Measurements from ENCODE around the gene WDR27.
"Not testable (repeated sequence)": the region's sequence is repeated elsewhere in the genome, so short reads cannot be mapped to it uniquely, and the experiment has no call there.

The WDR27 gene

DNA sequence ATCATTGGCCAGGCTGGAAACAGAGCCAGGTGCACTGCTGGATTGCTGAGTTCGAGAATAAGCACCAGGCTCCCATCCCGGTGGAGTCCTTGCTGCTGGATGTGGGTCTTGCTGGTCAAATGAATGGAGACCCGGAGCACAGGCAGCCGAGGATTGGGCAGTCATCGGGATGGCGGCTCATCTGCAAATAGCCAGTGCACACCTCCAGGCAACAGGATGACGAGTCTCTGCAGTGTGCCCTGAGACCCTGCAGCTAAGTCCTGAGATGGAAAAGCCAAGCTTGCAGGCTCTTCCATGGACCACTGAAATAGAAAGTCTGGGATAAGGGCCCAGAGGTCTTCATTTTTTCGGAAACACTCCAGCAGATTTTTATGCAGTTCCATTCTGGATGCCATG lies 143.5 kb downstream of the WDR27 start:
- no peak for DNase-seq

GRCh38 chr6:169557887-169558286 lies 143.9 kb downstream of the WDR27 start:
- DNase-seq = no peak

- DNase-seq = peak; percentile 42
Measured at GRCh38 chr6:169556758-169557548, 144.9 kb downstream of the WDR27 start.

DNA sequence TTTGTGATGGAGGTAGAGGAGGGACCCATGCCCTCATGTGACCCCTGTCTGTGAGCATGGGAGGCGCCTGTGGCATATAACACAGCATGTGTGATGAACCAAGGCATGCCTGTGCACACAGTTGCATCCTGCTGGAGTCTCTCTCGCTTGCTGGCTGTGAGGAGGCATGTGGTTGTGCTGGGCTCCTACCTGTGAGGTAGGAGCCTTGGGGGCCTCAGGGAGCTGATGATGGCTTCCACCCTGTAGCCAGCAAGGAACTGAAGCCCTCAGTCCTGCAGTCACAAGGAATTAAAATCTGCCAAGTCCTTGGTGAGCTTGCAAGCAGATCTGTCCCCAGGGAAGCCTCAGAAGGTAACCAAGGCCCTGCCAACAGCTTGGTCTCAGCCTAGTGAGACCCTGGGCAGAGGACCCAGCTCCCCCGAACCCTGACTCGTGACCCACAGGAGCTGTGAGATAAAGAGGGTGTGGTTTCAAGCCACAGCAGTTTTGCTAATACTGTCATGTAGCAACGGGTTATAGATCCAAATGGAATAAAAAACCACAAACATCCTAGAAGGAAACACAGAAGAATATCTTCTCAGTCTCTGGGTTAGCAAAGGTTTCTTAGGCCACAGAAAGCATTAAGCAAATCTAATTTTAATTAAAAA lies 145.7 kb downstream of the WDR27 start:
- DNase-seq = no peak

DNA sequence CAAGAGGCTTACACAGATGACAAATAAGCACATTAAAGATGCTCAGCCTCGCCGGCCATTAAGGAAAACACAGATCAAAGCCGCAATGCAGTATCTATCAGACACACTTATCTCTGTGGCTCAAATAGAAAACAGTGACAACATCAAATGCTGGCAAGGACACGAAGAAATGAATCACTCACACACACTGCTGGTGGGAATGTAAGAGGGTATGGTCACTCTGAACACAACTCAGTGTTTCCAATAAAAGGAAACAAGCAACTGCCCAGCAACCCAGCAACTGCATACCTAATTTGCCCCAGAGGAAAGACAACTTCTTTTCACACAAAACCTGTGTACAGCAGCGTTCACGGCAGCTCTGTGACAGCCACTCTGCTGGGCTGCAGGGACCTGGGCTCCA lies 155.8 kb downstream of the WDR27 start:
- no peak for DNase-seq

DNA sequence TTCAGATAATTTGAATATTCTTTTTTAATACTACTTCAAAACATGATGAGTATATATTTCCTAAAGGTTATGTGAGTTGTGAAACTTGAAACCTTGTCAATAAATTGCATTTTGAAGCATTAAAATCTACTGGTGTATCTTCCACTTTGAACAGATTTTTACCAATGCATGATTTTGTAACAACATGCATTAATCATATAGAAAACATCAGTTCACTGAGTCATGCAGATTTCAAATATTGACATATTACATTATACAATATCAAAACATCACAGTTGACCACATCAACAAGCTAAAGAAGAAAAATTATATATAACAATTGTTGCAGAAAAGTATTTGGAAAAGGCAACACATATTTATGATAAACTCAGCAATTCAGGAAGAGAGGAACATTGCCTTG lies 158.1 kb downstream of the WDR27 start:
- no peak for DNase-seq

- DNase-seq = no peak
Measured at GRCh38 chr6:169542491-169542890, 159.3 kb downstream of the WDR27 start.

DNA sequence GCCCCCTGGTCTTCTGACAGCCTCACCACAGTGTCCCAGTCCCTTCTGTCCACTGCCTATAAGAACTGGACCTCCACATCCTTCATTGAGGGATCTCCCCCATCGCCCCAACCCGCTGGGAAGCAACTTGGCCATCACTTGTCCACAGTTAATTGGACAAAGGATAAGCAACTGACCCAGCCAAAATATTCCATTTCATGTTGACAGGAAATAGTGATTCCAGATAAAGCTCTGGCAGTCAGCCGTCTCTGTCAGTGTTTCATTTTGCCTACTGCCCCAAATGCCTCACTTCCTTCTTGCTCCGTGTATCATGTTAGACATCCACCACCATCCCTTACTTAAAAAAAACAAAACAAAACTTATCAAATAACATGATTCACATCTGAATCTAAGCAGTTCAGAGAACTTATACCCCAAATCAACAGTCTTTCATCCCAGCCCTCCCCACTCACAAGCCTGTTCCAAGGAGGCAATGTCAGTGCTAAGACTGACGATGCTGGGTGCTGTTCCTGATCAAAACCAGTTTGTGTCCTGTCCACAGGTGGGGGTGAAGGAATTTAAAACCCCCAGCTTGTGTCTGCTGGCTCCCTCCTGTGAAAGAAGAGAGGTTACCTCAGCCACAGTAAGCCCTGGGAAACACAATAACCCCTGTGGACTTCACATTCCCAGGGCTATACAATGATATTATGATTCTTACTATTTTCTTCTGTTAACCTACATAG lies 162.5 kb downstream of the WDR27 start:
- no peak for DNase-seq

DNA sequence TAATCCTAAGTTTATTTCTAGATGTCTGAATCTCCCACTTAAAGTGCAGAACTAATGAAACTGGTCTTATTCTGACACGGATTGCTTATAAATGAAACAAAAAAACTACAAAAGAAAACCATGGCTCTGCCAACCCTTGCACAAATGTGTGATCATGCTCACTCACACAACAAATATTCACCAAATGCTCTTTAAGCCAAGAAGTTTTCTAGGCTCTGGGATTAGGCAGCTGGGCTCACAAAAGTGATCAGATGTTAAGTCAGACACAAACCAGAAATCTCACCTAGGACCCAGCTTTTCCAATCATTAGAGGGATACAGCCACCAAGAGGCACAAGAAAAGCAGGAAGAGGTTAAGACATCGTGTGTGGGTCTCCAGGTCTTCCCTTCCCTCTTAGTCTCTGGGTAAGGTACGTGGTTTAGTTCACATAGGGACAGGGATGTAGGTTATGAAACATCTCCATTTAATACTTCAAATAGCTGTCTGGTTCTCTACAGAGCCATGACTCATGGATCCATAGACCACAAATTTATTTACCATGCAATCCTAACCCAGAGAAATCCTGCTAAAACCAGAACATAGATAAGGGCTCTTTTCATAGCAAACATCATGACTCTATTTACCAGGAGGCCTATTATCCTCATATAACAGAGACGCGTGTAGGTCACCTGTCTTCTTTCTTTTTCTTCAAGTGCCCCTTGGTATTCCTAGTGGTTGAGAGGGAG lies 165.2 kb downstream of the WDR27 start:
- no peak for DNase-seq

GRCh38 chr6:169534039-169534421 lies 167.8 kb downstream of the WDR27 start:
- no peak for DNase-seq

DNA sequence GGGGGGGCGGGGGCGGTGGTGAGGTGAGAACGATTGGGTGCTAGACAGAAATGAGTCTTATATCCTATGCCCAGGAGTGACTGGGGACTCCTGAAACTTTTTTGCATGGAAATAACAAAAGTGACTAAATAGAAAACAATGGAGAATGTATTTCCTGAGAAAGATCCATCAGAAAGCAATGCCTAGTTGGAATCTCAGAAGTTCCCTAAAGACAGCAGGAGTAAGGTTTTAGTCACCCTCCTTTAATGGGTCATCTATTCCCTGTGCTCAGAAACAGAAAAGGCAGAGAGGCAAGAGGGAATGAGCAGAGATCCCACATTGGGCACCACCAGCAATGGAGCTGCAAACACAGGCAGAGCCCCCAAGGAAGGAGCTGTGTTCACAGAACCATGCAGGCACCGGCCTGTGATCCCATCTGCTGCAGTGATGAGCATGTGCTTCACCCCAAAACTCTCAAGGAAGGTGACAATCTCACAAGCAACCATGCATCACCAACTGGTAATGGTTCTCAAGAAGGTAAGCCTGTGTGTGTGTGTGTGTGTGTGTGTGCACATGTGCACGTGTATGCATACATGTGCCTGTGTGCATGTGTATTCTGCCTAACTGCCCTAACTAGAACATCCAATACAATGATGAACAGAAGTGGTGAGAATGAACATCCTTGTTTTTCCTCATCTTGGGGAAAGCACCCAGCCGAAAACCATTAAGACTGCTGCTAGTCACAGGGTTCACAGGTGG lies 168.4 kb downstream of the WDR27 start:
- no peak for DNase-seq

GRCh38 chr6:169530752-169531123 lies 171.1 kb downstream of the WDR27 start:
- DNase-seq = no peak

GRCh38 chr6:169529931-169530751 lies 171.7 kb downstream of the WDR27 start:
- no peak for DNase-seq

DNA sequence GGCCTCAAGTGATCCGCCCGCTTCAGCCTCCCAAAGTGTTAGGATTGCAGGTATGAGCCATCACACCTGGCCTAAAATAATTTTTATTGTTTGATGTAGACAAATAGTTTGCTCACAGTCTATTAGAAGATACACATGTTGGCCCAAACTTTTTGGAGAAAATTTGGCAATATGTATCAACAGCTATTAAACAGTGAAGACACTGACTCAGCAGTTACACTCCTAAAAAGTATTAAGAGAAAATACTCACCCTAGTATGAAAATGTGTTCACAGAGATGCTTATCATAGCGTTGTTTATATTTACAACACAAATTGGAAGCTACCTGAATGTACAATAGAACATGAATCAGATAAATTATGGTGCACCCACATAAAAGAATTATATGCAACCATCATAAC lies 173.1 kb downstream of the WDR27 start:
- DNase-seq = no peak

GRCh38 chr6:169527306-169527705 lies 174.5 kb downstream of the WDR27 start:
- no peak for DNase-seq

DNA sequence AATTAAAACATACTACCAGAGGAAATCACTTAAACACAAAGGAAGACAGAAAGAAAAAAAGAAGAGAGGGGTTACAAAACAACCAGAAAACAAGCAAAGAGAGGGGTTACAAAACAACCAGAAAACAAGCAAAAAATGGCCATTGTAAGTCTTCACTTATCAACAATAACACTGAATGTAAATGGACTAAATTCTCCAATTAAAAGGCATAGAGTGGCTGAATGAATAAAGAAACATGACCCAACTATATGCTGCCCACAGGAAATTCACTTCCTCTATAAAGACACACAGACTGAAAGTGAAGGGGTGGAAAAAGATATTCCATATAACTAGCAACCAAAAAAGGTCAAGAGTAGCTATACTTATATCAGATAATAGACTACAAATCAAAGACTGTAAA lies 180.0 kb downstream of the WDR27 start:
- DNase-seq = no peak

GRCh38 chr6:169520104-169520503 lies 181.7 kb downstream of the WDR27 start:
- DNase-seq = no peak

GRCh38 chr6:169518451-169518850 lies 183.4 kb downstream of the WDR27 start:
- DNase-seq = no peak

GRCh38 chr6:169513478-169514193 lies 188.2 kb downstream of the WDR27 start:
- DNase-seq = no peak

GRCh38 chr6:169511785-169512184 lies 190.0 kb downstream of the WDR27 start:
- not testable (repeated sequence) for DNase-seq

DNA sequence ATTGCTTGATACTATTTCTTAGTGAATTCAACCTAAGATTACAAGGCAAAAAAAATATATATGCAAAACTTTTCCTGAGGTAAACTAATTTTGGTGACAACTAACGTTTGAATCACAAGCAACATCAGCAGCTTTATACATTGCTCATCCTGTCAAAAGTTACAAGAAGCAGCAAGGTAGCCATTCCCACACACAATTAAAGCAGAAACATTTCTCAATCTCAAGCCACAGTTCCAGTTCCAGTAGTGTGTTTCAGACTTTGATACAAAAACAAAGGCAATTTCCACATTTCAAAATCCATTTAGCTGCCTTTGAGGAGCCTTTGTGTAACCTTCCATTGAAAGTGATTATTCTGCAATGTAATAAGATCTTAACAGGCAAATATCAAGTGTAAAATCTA lies 191.0 kb downstream of the WDR27 start:
- no peak for DNase-seq
